Measurements from ENCODE around the gene PEAK1.

DNA sequence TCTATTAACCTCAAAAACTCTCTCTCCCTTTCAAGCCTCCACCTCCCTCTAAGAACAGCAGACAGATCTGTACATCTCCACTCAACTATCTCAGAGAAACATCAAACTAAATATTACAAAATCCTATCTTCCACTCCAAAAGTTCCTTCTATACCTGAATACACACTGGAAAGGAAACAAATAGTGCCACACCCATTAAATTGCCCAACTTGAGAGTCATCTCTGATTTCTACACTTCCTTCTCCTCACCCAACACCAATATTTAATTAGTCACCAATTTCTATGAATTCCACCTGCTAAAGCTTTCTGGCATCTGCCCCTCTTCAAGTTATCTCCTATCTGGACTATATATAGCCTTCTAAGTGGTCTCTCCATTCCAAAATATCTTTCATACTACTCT lies 65.8 kb downstream of the PEAK1 start:
- TF ChIP-seq, protein P1, sequence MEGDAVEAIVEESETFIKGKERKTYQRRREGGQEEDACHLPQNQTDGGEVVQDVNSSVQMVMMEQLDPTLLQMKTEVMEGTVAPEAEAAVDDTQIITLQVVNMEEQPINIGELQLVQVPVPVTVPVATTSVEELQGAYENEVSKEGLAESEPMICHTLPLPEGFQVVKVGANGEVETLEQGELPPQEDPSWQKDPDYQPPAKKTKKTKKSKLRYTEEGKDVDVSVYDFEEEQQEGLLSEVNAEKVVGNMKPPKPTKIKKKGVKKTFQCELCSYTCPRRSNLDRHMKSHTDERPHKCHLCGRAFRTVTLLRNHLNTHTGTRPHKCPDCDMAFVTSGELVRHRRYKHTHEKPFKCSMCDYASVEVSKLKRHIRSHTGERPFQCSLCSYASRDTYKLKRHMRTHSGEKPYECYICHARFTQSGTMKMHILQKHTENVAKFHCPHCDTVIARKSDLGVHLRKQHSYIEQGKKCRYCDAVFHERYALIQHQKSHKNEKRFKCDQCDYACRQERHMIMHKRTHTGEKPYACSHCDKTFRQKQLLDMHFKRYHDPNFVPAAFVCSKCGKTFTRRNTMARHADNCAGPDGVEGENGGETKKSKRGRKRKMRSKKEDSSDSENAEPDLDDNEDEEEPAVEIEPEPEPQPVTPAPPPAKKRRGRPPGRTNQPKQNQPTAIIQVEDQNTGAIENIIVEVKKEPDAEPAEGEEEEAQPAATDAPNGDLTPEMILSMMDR (conservative IDR thresholded peaks at IDR 0.05; ENCODE audit: low read depth, low read length), result no peak
- TF ChIP-seq EZH2phosphoT487 (IDR thresholded peaks at IDR 0.05; ENCODE audit: borderline replicate concordance, low read length) (no peak), EZH2 (IDR thresholded peaks at IDR 0.05; ENCODE audit: low read length, unreplicated experiment) (no peak)

Data from PC-3 (cell line).